Gastrocnemius medialis (tissue), 4 donors: Measurements from ENCODE around the gene SORBS2. TPM values are rescaled to one million over a fixed set of nuclear protein-coding genes. Genes with fewer than 3 reads are reported as not detected.

Source experiments
- ATAC-seq, 2 donors: fragments of 150-250 bp; one replicate each; pipeline ENCODE4 v1.9.1; 2016
- DNase-seq, 2 donors: peaks; one replicate each; pipeline ENCODE4 v3.0.0-alpha.2; 2019
- H3K27ac ChIP-seq, 4 donors: fragments of 200-600 bp; sonication (generic); 1 replicate in 1 of 4; 2 replicates in 3 of 4; pipeline ENCODE4 v1.5.1; 2016 to 2018; ENCODE audit warnings: mild to moderate bottlenecking in 2 of 4, moderate library complexity in 1 of 4
- H3K27me3 ChIP-seq, 3 donors: fragments of 200-600 bp; sonication (generic) in 2 of 3; 1 replicate in 1 of 3; 2 replicates in 2 of 3; pipeline versions ENCODE4 v1.5.1 to v1.6.0; 2016 to 2019; ENCODE audit warnings: mild to moderate bottlenecking in 1 of 3, moderate library complexity in 1 of 3
- H3K36me3 ChIP-seq, 2 donors: fragments of 200-600 bp; sonication (generic) in 1 of 2; one replicate each; pipeline ENCODE4 v1.5.1; 2017 to 2018
- H3K4me1 ChIP-seq, 2 donors: fragments of 200-600 bp; sonication (generic) in 1 of 2; one replicate each; pipeline ENCODE4 v1.5.1; 2016 to 2017; ENCODE audit warnings: mild to moderate bottlenecking in 2 of 2
- H3K4me3 ChIP-seq, 4 donors: fragments of 200-600 bp; sonication (generic) in 3 of 4; 1 replicate in 1 of 4; 2 replicates in 3 of 4; pipeline ENCODE4 v1.5.1; 2016 to 2019; ENCODE audit warnings: mild to moderate bottlenecking in 2 of 4
- H3K9me3 ChIP-seq, 3 donors: fragments of 200-600 bp; sonication (generic) in 2 of 3; 1 replicate in 1 of 3; 2 replicates in 2 of 3; pipeline ENCODE4 v1.5.1; 2016 to 2019
- CTCF ChIP-seq, 5 experiments: fragments of 450-650 bp in 3 of 5; fragments of 200-600 bp in 2 of 5; sonication (generic) in 2 of 5; IDR thresholded peaks in 4 of 5; conservative IDR thresholded peaks in 1 of 5; 1 replicate in 4 of 5; 2 replicates in 1 of 5; pipeline ENCODE4 v1.5.1; 2016 to 2019; ENCODE audit warnings: antibody characterized with exemption in 5 of 5, mild to moderate bottlenecking in 3 of 5, moderate library complexity in 3 of 5
- POLR2A ChIP-seq, 2 donors: fragments of 450-650 bp; IDR thresholded peaks; one replicate each; pipeline ENCODE4 v1.6.1; 2017; ENCODE audit warnings: antibody characterized with exemption in 2 of 2, mild to moderate bottlenecking in 2 of 2, moderate library complexity in 2 of 2
- in situ Hi-C, 4 donors: fragments of 200-750 bp; cut with MboI; loops; one replicate each; pipeline versions ENCODE4 v1.15.0 to v1.8.0; 2017; ENCODE audit warnings: low sequenced_read_pairs in 4 of 4
- intact Hi-C: fragments of 100-400 bp; cut with DNase I; formaldehyde crosslinking; loops from one replicate; pipeline ENCODE4 v1.15.1; 2023; ENCODE audit warnings: low total_unique reads
- total RNA-seq, 4 donors: library from RNA; depleted of rRNA; stranded (reverse); fragments of >200 nt; gene quantifications; one replicate each; pipeline versions ENCODE4 v1.1.0 to v1.2.3, GENCODE V29; 2016

SORBS2 gene
- total RNA-seq, 4 donors from 2014 or later = 15.3 to 64.5 (median 17.4) TPM

GRCh38 chr4:185644408-185644807 lies 167.6 kb downstream of the SORBS2 start:
- Histone ChIP-seq H3K4me3 (no peak overlapping the region), H3K27ac (no peak overlapping the region), H3K4me1 (peaks cover 5 to 6% of the 10 kb centered on the region in 2 donors), H3K9me3 (no peaks in the 10 kb centered on the region), H3K27me3 (peaks cover 0 to 6% (median 0%) of the 10 kb centered on the region in 3 donors), H3K36me3 (no peaks in the 10 kb centered on the region)
- DNase-seq (no peak), ATAC-seq (no peak)
- in situ Hi-C loops (loop anchor here (5.0 to 10.0 kb wide), 3 partner anchors 380 to 393 kb away; no protein-coding TSS in a partner anchor), intact Hi-C loops (no loop called here)
- TF ChIP-seq CTCF (IDR thresholded peaks at IDR 0.05 in 4 of 5, conservative IDR thresholded peaks at IDR 0.05 in 1 of 5) (no peak), POLR2A (IDR thresholded peaks at IDR 0.05) (no peak)

DNA sequence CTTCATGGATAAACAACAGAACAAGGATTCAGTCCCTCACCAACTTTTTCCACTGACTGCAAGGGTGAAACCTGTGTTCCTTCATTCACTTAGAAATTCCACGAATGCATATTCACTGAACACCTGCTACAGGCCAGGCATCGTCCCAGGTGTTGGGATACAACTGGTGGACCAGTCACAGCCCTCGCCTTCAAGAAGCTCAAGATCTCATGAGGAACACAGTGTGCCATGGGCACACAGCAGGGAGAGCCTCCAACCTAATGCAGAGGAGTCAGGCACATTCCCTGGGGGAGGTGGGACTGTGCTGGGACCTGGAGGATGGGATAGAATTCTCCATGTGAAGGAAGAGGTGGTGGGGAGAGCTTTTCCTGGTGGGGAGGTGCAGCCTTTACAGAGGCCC lies 169.1 kb downstream of the SORBS2 start:
- H3K4me3 ChIP-seq = no peak overlapping the region
- no peak for DNase-seq
- intact Hi-C loops (no loop called here), in situ Hi-C loops (loop anchor here (5.0 to 10.0 kb wide), 3 partner anchors 382 to 394 kb away; no protein-coding TSS in a partner anchor)
- TF ChIP-seq POLR2A (IDR thresholded peaks at IDR 0.05) = no peak
- no peaks in the 10 kb centered on the region for H3K36me3 ChIP-seq
- H3K4me1 ChIP-seq = peaks cover 5 to 6% of the 10 kb centered on the region in 2 donors
- ATAC-seq = no peak
- peaks cover 0 to 15% (median 0%) of the 10 kb centered on the region in 3 donors for H3K27me3 ChIP-seq
- H3K9me3 ChIP-seq = no peaks in the 10 kb centered on the region
- H3K27ac ChIP-seq = no peak overlapping the region

- no peak for DNase-seq
- no peak overlapping the region for H3K27ac ChIP-seq
- H3K27me3 ChIP-seq = peaks cover 0 to 15% (median 0%) of the 10 kb centered on the region in 3 donors
- intact Hi-C loops = loop anchor here (1.0 kb wide), 1 partner anchor 397 kb away; no protein-coding TSS in a partner anchor
- H3K9me3 ChIP-seq = no peaks in the 10 kb centered on the region
- no peaks in the 10 kb centered on the region for H3K4me1 ChIP-seq
- in situ Hi-C loops = loop anchor here (5.0 to 10.0 kb wide), 3 partner anchors 384 to 396 kb away; no protein-coding TSS in a partner anchor
- no peak overlapping the region for H3K4me3 ChIP-seq
- H3K36me3 ChIP-seq = no peaks in the 10 kb centered on the region
- no peak for ATAC-seq
- no peak for TF ChIP-seq POLR2A (IDR thresholded peaks at IDR 0.05)
- peak in 3 of 5 experiments; percentile 27 to 43 (median 39) for TF ChIP-seq CTCF (IDR thresholded peaks at IDR 0.05 in 4 of 5, conservative IDR thresholded peaks at IDR 0.05 in 1 of 5)
These were observed 171.0 kb downstream of the SORBS2 start for GRCh38 chr4:185640811-185641675.

DNA sequence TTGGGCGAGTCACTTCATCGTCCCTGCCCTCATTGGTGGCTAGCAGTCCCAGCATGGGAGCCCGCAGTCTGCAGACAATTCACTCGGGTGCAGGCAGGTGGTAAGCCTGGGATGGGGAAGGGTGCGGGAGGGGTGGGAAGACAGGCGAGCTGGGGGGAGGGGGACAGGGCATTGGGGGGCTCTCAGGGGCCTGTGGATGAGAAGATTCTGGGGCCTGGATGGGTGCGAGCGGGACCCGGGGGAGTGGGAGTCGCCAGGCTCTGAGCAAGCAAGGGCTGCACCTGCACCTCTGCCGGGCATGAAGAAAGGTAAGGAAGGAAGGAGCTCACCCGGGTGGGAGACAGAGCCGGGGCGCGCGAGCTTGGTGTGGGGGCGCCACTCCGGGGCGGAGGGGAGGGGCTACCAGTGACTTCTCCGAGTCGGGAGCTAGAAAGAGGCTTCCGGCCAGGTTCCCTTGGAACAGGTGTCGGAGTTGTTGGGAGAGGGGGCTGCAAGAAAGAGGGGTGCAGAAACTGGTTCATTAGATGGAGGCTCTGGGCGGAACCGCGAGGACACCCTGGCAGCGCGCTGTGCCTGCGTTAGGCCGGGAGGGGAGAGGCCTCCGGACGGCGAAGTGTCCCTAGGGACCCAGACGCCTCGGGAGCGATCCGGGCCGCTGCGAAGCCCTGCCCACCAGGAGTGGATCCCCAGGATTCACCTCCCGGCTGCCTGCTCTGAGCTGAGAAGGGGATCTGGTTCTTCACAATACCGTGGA lies 173.3 kb downstream of the SORBS2 start:
- Histone ChIP-seq H3K27me3 (peaks cover 0 to 15% (median 0%) of the 10 kb centered on the region in 3 donors), H3K36me3 (no peaks in the 10 kb centered on the region), H3K27ac (no peak overlapping the region), H3K4me3 (peak overlapping the region in 3 of 4 donors; percentile 1 to 39 (median 11)), H3K9me3 (peaks cover 0 to 4% (median 0%) of the 10 kb centered on the region in 3 donors), H3K4me1 (no peaks in the 10 kb centered on the region)
- intact Hi-C loops = no loop called here
- TF ChIP-seq POLR2A (IDR thresholded peaks at IDR 0.05) = no peak
- no peak for TF ChIP-seq CTCF (IDR thresholded peaks at IDR 0.05 in 4 of 5, conservative IDR thresholded peaks at IDR 0.05 in 1 of 5)
- ATAC-seq (no peak), DNase-seq (no peak)
- in situ Hi-C loops = no loop called here
